Measurements from ENCODE around the gene GABBR2.

GABBR2 gene

GRCh38 chr9:98255061-98255577, 453.6 kb downstream of the GABBR2 start:
- no peak for DNase-seq (ENCODE audit: low spot score)

- no peak for DNase-seq (ENCODE audit: low spot score)
These were observed 454.3 kb downstream of the GABBR2 start for GRCh38 chr9:98254228-98255060.

- no peak for DNase-seq (ENCODE audit: low spot score)
These were observed 455.2 kb downstream of the GABBR2 start for GRCh38 chr9:98253565-98253964.

- no peak for DNase-seq (ENCODE audit: low spot score)
These were observed 457.2 kb downstream of the GABBR2 start for GRCh38 chr9:98251551-98251950.

- no peak for DNase-seq (ENCODE audit: low spot score)
These were observed 459.0 kb downstream of the GABBR2 start for GRCh38 chr9:98249771-98250170.

GRCh38 chr9:98248737-98249474, 459.8 kb downstream of the GABBR2 start:
- peak; percentile 27 for DNase-seq (ENCODE audit: low spot score)

GRCh38 chr9:98247831-98248657, 460.7 kb downstream of the GABBR2 start:
- DNase-seq (ENCODE audit: low spot score), result no peak

GRCh38 chr9:98242426-98242825, 466.3 kb downstream of the GABBR2 start:
- no peak for DNase-seq (ENCODE audit: low spot score)

- DNase-seq (ENCODE audit: low spot score), result no peak
These were observed 467.1 kb downstream of the GABBR2 start for GRCh38 chr9:98241357-98242300.

- no peak for DNase-seq (ENCODE audit: low spot score)
These were observed 468.3 kb downstream of the GABBR2 start for GRCh38 chr9:98240475-98240874.

All from pons (tissue), 1 donor.